GM18502 (cell line): ENCODE measurements around the gene SPATA24.
"Not testable (repeated sequence)": the region's sequence is repeated elsewhere in the genome, so short reads cannot be mapped to it uniquely, and the experiment has no call there.

Experiments used
- ATAC-seq: cut with Tn5 transposase; IDR thresholded peaks from one replicate; pipeline ENCODE4 v1.9.1; 2021; ENCODE audit warnings: mild to moderate bottlenecking; ENCODE audit not compliant: unreplicated experiment, poor library complexity

The SPATA24 gene, protein sequence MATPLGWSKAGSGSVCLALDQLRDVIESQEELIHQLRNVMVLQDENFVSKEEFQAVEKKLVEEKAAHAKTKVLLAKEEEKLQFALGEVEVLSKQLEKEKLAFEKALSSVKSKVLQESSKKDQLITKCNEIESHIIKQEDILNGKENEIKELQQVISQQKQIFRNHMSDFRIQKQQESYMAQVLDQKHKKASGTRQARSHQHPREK

DNA sequence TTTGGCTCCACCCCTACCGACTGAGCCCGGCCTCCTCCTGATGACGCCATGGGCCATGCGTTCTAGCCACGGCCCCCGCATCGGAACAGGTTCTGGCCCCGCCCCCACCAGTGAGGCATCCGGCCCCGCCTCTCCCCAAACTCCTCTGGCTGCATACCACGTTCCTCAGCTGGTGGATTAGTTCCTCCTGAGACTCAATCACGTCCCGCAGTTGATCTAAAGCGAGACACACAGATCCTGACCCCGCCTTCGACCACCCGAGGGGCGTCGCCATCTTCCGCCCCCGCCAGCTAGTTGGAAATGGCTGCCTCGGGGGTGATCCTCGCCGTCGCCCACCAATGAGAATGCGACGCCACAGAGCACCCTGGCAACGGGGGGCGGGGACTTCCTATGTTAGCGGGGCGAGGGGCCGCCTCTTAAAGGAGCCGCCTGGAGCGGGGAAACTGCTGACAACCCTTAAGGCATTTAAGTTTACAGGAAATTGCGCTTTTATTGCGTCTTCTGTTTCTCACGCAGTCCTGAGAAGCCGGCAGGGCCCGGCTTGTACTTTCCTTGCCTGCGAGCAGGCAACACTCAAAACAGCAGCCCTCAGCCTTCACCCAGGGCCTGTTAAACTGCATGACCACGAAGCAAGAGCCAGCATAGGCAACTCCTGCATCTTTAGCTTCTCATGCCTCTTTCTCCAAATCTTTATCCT is at the start of gene SPATA24:
Gene SPATA24 (minus strand): TSS at position 303 of the 697 bp plus-strand sequence. CDS start 29 bp downstream, at position 274.
- ATAC-seq = peak; percentile 83

DNA sequence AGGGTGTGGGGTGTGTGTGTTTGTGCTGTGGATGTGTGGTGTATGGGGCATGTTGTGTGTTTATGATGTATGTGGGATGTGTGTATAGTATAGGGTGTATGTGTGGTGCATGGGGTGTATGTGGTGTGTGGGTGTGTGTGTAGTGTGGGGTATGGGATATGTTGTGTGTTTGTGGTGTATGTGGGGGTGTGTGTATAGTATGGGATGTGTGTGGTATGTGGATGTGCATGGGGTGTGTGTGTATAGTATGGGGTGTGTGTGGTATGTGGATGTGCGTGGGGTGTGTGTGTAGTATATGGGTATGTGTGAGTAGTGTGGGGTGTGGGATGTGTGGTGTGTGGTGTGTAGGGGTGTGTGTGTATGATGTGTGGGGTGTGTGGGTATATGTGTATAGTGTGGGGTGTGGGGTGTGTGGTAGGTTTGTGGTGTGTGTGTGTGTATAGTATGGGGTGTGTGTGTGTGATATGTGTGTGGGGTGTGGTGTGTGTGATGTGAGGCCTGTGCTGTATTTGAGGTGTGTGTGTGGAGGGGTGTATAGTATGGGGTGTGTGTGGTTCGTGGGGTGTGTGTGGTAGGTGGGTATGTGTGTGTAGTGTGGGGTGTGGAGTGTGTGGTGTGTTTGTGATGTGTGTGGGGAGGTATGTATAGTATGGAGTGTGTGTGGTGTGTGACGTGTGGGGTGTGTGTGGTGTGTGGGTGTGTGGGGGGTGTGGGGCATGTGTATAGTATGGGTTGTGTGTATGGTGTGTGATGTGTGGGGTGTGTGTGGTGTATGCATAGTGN is 48.2 kb upstream of the SPATA24 start:
- no peak for ATAC-seq

DNA sequence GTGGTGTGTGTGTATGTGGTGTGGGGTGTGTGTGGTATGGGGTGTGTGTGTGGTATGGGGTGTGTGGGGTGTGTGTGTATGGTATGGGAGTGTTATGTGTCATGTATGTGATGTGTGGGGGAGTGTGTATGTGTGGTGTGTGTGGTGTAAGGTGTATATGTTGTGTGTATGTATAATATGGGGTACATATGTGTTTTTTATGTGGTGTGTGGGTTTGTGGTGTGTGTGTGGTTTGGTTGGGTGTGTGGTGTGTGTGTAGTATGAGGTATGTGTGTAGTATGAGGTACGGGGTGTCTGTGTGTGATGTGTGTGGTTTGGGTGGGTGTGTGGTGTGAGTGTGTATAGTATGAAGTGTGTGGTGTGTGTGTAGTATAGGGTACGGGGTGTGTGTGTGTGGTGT is 47.3 kb upstream of the SPATA24 start:
- ATAC-seq = no peak

DNA sequence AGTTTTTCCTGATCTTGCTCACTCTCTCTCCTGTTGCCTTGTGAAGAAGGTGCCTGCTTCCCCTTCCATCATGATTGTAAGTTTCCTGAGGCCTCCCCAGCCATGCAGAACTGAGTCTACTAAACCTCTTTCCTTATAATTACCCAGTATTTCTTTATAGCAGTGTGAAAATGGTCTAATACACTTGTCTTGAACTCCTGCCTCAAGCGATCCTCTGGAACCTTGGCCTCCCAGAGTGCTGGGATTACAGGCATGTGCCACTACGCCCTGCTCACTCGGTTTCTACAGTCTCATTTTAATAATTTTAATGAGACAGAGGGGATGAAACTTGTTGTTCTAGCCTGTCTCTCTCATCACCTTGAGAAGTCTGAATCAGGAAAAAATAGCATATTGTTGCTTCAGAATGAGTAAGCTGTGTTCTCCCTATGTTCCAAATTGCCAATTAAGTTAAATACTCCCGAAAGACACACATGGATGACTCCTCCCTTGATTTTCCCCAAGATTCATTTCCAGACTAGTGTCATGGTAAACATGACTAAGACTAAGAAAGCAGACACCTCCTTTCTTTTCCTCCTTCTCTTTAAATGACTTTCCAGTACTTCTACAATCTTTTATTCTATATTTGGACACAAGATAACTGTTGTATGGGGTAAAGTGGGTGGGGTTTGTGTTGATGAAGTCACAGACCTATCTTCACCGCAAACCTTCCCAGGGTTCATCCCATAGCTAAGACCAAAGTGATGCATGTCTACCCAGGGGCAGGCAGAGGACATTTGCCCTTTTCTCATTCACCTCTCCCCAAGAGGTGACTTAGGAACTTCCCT is 43.3 kb upstream of the SPATA24 start:
- ATAC-seq = peak; percentile 76

DNA sequence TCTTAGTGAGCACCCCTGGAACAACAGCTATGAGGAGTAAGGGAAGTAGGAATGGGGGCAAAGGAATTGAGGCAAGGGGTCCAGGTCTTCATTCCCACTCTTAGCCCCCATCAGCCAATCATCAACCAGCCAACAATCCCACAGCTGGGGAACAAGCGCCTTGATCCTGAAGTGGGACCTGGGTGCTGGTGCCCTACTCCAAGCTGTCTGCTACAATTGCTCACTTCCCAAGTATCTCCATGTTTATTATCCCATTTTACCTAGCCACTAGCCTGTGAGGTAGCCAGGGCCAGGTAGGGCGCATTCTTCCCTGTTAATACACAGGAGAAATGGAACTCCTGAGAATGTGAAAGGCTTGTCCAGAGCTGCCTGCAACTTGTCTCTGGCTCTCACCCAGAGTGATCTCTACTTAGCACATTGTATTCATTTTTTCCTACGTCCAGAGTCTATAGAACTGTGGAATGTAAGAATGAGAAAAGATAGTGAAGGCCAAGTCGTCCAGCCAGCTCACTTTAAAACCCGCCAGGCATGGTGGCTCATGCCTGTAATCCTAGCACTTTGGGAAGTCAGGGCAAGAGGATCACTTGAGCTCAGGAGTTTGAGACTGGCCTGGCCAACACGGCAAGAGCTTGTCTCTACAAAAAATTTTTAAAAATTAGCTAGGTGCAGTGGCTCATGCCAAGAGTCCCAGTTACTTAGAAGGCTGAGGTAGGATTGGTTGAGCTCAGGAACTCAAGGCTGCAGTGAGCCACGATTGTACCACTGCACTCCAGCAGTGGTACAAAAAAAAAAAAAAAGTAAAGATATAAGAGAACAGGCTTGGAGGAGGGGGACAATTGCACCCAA is 41.7 kb upstream of the SPATA24 start:
- ATAC-seq = no peak

DNA sequence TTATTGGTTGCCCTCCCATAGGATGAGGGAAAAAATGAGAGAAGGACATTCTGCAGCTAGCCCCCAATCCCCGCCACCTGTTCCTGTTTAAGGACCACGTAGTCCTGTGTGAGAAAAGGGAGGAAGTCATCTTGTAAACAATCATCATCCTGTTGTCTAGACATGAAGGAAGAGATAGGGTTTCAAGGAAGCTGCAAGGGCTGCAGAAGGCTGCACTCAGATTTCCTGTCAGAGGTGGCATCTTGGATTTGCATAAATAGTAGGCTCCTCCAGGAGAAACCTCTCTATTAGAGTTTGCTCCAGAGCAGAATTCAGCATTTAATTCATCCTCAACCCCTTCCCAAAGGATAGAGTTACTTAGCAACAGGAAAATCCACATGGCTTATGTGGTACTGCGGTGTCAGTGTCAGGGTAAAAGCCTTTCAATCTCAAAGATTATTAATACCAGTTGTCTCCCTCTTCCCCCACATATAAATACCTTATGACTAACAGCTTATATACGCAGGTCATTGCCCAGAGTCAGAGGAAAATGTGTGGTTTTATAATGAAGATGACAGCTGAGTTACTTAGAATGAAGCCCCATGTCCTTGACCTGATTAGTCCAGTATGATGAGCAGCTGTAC is 40.1 kb upstream of the SPATA24 start:
- ATAC-seq = no peak

DNA sequence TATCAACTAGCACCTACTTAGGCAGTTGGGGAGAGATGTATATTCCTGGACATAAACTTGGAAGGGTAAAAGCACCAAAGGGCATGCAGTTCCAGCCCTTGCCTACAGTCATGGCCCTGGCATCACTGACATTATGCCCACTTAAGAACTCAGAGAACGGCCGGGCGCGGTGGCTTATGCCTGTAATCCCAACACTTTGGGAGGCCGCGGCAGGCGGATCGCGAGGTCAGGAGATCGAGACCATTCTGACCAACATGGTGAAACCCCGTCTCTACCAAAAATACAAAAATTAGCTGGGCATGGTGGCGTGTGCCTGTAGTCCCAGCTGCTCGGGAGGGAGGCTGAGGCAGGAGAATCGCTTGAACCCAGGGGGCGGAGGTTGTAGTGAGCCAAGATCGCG is 36.5 kb upstream of the SPATA24 start:
- not testable (repeated sequence) for ATAC-seq

DNA sequence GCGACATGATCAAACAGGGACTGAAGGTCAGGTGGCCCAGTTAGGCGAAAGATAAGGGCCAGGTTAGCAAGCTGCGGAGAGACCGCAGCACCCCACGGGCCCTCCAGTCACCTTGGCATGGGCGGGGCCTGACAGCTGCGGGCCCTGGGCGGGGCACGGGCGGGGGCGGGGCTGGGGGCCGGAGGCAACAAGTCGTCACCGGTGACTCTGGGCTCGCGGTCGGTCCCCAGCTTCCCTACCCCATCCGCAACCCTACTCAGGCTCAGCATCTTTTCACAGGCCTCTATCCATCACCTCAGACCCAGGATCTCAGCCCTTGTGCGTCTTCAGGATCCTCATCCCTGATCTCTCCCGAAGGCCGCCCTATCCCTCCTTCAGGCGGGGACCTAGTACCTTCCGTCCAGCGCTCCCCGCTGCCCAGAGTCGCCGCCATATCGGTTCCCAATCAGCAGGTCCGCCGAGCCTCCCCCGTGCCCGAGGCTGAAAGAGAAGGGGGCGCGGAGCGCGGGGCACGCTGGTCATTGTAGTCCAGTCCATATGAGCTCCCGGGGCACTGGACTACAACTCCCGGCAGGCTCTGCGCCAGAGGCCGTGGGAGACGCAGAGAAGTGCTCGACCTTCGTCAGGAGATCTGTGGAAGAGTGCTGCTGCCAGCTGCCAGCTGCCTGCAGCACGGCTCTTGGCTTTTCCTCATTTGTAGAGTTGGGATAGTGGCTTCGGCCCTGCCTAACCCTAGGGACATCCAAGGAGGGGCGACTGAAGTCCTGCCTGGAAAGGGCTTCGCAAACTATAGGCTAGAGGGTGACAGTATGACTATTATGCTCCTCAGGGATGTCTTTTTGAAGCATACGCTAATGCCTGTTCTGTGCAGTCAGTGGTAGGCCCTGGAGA is 35.4 kb upstream of the SPATA24 start, which contains the start of gene DNAJC18:
Gene DNAJC18 (minus strand): TSS at position 513 of the 891 bp plus-strand sequence. CDS start 80 bp downstream, at position 433.
- ATAC-seq = peak; percentile 88

DNA sequence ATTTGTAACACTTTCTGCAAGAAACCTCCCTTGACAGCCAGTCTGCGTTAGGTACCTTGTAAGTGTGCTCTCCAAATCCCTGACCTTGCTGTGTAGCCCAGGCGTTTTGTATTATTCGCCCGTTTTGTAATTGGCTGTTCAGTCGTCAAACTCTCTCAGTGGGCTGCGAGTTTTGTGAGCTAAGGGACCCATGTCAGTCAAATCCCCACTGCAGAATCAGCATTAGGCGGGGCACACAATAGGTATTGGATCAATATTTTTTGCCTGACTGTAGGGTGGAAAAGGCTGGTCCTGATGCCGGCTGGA is 34.8 kb upstream of the SPATA24 start:
- ATAC-seq = no peak

DNA sequence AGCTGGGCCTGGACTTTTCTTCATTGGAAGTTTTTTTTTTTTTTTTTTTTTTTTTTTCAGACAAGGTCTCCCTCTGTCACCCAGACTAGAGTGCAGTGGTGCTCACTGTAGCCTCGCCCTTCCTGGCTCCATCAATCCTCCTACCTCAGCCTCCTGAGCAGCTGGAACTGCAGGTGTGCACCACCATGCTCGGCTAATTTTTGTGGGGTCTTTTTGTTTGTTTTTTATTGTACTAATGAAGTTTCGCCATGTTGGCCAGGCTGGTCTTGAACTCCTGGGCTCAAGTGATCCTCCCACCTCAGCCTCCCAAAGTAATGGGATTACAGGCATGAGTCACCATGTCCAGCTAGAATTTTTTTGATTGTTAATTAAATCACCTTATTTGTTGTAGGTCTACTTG is 31.8 kb upstream of the SPATA24 start:
- ATAC-seq = no peak

DNA sequence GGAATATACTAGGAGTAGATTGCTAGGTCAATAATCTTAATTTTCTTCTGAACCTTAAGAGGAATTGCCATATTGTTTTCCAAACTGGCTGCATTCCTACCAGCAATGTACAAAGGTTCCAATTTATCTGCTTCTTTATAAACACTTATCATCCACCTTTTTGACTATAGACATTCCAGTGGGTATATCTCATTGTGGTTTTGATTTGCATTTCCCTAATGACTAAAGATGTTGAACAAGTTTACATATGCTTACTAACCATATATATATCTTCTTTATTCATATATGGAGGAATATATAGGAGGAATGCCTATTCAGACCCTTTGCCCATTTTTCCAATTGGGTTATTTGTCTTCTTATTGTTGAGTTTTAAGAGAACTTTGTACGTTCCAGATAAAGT is 27.8 kb upstream of the SPATA24 start:
- ATAC-seq = no peak

DNA sequence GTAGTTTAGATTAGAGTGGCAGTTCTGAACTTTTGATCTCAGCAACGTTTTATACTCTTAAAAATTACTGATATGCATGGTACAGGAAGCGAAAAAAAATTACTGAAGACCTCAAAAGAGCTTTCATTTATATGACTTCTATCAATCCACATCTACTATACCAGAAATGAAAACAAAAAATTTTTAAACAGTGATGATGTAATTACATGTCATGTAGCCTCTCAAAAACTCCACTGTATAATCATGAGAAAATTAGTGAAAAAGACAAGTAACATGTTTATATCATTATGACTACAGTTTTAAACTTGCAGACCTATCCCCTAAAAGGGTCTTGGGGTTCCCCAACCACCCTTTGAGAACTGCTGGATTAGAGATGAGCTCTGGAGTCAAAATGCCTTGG is 26.1 kb upstream of the SPATA24 start:
- ATAC-seq = no peak

DNA sequence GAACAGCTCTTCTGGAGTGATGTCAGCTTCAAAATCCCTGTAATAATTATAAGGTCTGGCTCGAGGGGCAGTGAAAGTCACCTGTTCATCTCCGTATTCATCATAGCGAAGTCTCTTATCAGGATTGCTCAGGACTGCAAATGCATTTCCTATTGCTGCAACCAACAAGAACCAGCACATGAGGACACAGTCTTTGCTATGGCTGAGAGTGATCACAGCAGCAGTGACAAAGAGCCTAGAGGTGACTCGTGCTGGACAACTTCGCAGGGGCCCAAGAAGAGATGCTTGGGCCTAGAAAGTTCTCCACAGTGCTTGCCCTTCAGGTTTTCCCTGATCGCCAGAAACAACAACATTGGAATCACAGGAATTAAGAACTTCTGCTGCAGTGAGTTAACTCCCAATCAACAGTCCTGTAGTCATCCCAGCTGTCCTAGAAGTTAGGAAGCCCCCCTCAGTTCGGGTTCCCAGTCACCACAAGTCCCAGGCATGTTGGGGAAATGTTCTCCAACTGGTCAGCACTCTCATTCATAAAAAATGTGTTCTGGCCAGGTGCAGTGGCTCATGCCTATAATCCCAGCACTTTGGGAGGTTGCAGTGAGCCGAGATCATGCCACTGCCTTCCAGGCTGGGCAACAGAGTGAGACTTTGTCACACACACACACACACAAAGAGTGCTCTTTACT is 22.5 kb upstream of the SPATA24 start:
- no peak for ATAC-seq

DNA sequence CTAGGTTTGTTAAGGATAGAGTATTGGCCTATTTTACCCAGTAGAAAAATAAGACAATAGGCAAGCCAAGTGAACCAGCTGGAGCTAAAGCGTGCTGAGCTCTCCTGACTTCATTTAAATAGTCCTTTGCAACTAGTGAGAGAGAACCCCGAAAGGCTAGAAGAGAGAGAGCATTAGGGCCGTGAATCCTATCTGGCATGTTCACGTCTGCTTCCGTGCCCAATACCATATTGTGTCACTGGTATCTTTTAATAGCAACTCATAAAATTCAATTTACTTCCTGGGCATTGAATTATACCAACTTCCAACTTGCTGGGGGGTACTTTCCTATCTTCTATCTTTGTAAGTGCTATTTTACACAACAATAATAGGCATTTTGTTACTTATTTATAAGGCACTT is 21.6 kb upstream of the SPATA24 start:
- no peak for ATAC-seq

DNA sequence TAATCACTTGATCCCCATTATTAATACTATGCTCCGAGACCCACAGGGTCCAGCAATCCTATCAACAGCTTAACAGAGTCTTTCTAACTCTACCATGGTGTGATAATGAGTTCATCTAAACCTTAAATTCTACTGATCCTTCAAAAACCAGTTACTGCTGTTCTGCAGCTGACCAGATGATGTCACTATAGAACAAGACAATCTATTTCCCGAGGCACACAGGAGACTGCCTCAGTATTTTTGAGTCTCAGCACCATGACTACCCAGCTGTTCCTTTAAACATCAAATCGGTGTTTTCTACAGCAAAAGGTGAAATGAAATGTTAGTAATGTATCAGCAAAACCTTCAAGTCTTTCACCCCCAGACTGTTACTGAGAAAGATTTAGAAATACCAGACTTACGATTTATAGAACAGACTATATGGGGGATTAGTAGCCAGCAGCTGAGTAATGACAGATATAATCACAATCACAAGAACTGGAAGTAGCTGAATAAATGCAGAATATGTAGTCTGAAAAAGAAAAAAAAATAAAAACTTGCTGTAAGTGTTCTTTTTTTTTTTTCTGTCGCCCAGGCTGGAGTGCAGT is 18.5 kb upstream of the SPATA24 start:
- peak; percentile 58 for ATAC-seq

DNA sequence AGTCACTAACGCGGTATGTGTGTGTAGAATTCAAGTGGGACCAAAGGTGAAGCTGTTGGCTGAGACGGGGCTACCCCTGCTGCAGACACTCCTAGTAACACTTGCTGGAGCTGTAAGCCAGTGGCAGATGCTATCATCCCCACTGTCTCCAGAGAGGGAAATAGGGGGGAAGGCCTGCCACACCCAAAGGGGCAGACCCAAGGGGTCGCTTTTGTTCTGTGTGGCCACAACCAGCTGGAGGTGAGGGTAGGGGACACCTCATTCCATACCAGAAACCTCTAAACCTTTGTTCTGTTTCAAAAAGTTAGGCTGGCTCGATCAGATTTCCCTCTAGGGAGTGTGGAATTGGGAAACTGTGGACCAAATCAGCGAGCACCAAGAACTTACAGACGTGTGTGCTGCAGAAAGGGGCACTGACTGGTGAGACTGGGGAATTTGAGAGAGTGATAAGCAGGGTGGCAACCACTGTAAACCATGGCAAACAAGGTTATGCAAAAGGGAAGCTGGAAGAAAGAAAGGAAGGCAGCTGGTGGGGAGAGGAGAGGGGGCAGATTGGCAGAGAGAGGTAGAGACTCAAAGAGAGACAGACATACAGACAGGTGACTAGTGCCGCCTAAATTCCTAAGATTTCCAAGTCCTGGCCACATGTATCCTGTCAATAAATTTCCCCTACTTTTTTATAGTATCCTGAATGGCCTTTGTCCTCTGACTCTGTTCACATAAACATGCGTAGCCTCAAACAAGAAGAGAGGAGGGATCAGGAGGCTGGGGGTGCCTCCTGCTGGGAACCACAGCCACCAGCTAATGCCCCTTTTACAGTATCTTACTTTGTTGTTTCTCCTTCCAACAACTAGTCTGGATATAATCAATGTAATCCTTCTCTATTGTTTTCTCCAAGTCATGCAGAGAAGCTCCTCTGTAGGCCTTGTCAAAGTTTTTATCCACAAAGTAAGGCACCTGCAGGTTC is 15.6 kb upstream of the SPATA24 start:
- ATAC-seq = no peak
